AG10803 (cell line): ENCODE data around the gene BMAL1.

Source experiments
- DNase-seq: peaks from one replicate; pipeline ENCODE4 v3.0.0; 2010; ENCODE audit warnings: low read depth
- H3K4me3 ChIP-seq: 2 replicates; pipeline ENCODE4 v1.5.1; 2011; ENCODE audit warnings: mild to moderate bottlenecking, low read length, control low read depth
- TF ChIP-seq, protein P1 (sequence below): conservative IDR thresholded peaks from 2 replicates; pipeline ENCODE4 v1.5.1; 2011; ENCODE audit warnings: mild to moderate bottlenecking, low read length, control low read depth, inconsistent platforms

Gene BMAL1

DNA sequence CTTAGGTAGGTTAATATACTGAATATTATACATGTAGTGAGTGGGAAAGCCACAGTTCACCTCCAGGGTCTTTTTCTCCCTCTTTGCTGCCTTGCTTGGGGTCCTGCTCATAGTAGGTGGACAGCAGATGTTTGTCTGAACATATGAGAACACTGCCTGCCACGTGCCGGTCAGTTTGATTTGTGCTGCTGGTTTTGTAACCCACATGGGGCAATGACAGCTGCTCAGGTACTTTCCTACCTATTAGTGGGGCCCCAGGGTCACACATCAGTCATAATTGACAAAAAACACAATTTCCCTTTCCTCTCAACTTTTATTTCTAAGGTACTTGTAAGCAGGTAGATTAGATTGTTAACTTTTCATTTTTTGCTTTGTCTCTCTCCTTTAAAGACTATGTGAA is 43.8 kb downstream of the BMAL1 start:
- no peak for DNase-seq
- no peak overlapping the region for H3K4me3 ChIP-seq
- TF ChIP-seq, protein P1, sequence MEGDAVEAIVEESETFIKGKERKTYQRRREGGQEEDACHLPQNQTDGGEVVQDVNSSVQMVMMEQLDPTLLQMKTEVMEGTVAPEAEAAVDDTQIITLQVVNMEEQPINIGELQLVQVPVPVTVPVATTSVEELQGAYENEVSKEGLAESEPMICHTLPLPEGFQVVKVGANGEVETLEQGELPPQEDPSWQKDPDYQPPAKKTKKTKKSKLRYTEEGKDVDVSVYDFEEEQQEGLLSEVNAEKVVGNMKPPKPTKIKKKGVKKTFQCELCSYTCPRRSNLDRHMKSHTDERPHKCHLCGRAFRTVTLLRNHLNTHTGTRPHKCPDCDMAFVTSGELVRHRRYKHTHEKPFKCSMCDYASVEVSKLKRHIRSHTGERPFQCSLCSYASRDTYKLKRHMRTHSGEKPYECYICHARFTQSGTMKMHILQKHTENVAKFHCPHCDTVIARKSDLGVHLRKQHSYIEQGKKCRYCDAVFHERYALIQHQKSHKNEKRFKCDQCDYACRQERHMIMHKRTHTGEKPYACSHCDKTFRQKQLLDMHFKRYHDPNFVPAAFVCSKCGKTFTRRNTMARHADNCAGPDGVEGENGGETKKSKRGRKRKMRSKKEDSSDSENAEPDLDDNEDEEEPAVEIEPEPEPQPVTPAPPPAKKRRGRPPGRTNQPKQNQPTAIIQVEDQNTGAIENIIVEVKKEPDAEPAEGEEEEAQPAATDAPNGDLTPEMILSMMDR: no peak

DNA sequence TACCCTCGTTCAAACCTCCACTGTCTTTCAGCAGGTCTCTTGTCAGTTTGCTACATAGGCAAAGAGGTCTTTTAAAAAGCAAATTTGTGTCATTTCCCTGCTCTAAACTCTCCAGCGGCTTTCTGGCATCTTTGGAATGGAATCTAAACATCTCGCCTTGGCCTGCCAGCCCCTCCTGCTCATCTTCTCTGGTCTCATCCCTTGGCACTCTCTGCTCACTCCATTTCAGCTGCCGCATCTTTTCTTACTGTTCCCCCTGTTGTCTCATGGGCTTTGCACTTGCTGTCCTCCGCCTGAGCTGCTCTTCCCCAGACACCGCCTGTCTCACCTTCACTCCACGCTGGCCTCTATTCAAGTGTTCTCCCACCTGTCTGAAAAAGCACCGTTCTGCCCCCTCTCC is 46.6 kb downstream of the BMAL1 start:
- no peak overlapping the region for H3K4me3 ChIP-seq
- peak; percentile 37 for DNase-seq
- TF ChIP-seq, protein P1: no peak

DNA sequence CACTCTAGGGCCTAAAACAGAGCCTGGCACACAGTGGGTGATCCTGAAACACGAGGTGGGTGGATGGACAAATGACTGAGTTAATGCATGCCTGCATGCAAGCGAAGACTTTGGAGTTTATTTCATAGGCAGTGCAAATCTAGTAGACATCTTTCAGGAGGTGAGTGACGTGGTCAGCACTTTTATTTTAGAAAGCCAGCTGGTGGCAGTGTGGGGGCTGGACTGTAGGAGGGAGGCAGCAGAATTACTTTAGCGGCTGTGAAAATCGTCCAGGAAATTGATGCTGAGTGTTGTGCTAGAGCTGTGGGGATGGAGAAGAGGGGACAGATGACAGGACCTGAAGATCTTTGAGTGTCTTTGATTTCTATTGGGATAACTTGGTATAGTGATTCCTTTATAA is 47.1 kb downstream of the BMAL1 start:
- DNase-seq: no peak
- H3K4me3 ChIP-seq: no peak overlapping the region
- TF ChIP-seq, protein P1: peak; percentile 16

DNA sequence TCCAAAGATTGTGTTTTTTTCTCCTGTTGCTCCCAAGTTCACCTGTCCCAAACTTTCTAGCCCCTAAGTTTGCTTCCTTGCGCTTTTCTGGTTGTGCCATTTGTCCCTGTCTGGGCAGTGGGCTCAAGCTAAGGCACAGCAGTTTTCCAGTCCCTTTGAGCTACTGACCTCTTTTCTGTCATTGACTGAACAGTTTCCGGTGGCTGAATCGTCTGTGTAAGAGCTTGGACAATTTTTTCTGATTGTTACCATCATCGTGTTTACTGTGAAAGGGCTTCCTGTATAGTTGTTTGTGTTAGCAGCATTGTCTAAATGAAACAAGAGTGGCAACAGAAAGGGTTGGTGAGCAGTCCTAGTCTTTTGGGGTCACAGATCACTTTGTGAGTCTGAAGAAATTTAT is 49.8 kb downstream of the BMAL1 start:
- H3K4me3 ChIP-seq: no peak overlapping the region
- TF ChIP-seq, protein P1: no peak
- DNase-seq: no peak

DNA sequence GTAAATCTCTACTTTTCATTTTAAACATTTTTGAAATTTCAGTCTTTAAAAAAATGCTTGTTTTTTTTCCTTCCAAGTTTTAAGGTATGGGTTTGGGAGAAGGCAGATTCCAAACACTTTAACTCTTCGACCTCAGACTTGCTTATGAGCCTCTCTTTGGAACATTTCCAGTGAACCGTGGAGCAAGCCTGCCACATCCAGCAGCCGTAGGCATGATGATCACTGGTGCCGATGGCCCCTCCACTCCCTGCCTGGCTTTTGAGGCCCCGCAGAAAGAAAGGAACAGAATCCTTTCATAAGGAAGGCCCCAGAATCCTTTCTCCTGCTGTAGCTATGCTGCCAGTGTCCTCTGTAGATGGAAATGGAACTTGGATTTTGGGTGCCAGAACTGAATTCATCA is 50.7 kb downstream of the BMAL1 start:
- TF ChIP-seq, protein P1: no peak
- DNase-seq: no peak
- no peak overlapping the region for H3K4me3 ChIP-seq

DNA sequence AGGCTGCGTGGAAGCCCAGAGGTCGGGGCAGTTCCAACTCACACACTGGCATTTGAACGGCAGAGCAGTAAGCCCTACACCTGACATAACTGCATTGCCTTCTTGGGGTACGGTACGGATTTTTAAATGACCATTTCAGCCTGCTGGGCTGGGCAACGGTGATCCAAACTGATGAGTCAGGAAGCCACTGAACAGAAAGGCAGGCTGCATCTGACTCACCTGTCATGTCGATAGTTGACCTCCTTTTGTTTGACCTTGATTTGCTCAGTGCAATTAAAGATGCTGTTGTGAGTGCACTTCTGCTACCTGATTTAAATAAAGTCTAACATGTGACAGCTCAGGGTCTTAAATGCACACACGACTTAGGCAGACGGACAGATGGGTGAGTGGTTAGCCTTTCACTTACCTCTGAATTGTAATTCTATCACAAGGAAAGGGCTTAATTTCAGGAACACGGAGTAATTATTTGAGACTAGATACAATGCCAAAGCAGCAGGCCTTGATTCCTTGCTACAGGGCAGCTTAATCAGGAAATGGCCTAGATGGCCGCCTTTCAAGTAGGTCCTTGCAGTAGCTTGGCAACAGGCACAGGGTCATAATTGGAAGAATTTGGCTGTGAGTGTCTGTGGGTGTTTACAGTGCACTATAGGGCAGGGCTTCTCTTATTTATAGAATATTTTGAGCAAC is 52.2 kb downstream of the BMAL1 start:
- H3K4me3 ChIP-seq: no peak overlapping the region
- TF ChIP-seq, protein P1: no peak
- peak; percentile 49 for DNase-seq

DNA sequence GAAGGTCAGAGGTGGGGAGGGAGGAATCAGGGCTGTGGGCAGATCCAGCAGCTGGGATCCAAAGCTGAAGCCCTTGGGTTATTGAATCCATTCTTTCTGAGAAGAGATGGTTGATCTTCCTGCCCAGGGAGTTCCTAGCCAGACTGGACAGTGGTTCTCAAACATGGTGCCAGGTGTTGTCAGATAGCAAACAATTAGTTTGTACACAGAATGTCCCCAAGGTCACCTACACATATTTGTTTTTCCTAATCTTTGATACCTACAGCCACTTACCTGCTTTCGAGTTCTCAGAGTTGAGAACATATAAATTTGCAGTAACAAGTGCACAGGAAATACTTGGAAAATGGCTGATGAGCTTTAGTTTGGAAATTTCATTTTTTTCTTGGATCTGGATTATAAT is 54.5 kb downstream of the BMAL1 start:
- no peak overlapping the region for H3K4me3 ChIP-seq
- DNase-seq: no peak
- TF ChIP-seq, protein P1: no peak
